Astrocyte (in vitro differentiated cells and primary cell): ENCODE results near the gene PDE8A. TPM values are rescaled to one million over a fixed set of nuclear protein-coding genes. Genes with fewer than 3 reads are reported as not detected.

Source experiments
- DNase-seq: peaks from one replicate; pipeline ENCODE4 v3.0.0-alpha.2; 2010; ENCODE audit warnings: low read depth
- FAIRE-seq: peaks from 2 replicates; lab custom pipeline; 2011; peaks lifted over from hg19 to GRCh38; lab: Jason Lieb, UNC
- H2AFZ ChIP-seq: 2 replicates; pipeline ENCODE4 v1.6.0; 2012; ENCODE audit warnings: low read depth, low read length, inconsistent platforms
- H3K27ac ChIP-seq: 2 replicates; pipeline ENCODE4 v1.5.1; 2011; ENCODE audit warnings: low read depth, low read length, inconsistent platforms
- H3K27me3 ChIP-seq: 2 replicates; pipeline ENCODE4 v1.6.0; 2011; ENCODE audit warnings: low read length, inconsistent platforms; ENCODE audit not compliant: insufficient read depth
- H3K36me3 ChIP-seq: 2 replicates; pipeline ENCODE4 v1.5.1; 2011; ENCODE audit warnings: low read length, inconsistent platforms; ENCODE audit not compliant: insufficient read depth
- H3K4me1 ChIP-seq: 2 replicates; pipeline ENCODE4 v1.5.1; 2011; ENCODE audit warnings: low read length, inconsistent platforms; ENCODE audit not compliant: insufficient read depth
- H3K4me2 ChIP-seq: 2 replicates; pipeline ENCODE4 v1.6.0; 2012; ENCODE audit warnings: low read length, inconsistent platforms
- H3K4me3 ChIP-seq: 2 replicates; pipeline ENCODE4 v1.5.1; 2011; ENCODE audit warnings: low read depth, mild to moderate bottlenecking, low read length, inconsistent platforms; ENCODE audit not compliant: insufficient read depth
- H3K79me2 ChIP-seq: 2 replicates; pipeline ENCODE4 v1.6.0; 2012; ENCODE audit warnings: mild to moderate bottlenecking, low read length, inconsistent platforms; ENCODE audit not compliant: insufficient read depth
- H3K9ac ChIP-seq: 2 replicates; pipeline ENCODE4 v1.6.0; 2012; ENCODE audit warnings: mild to moderate bottlenecking, low read length, inconsistent platforms
- H3K9me3 ChIP-seq: 2 replicates; pipeline ENCODE4 v1.5.1; 2012; ENCODE audit warnings: low read depth, mild to moderate bottlenecking, low read length, inconsistent platforms; ENCODE audit not compliant: insufficient read depth
- H4K20me1 ChIP-seq: 2 replicates; pipeline ENCODE4 v1.6.0; 2012; ENCODE audit warnings: low read length, inconsistent platforms; ENCODE audit not compliant: insufficient read depth
- H3K27ac Mint-ChIP-seq: one replicate; pipeline ENCODE4 v1.8.0; 2021; ENCODE audit warnings: mild to moderate bottlenecking, mixed read lengths; ENCODE audit not compliant: unreplicated experiment
- H3K27me3 Mint-ChIP-seq: one replicate; pipeline ENCODE4 v1.8.0; 2021; ENCODE audit warnings: low read depth, mixed read lengths; ENCODE audit not compliant: unreplicated experiment
- H3K36me3 Mint-ChIP-seq: one replicate; pipeline ENCODE4 v1.8.0; 2021; ENCODE audit warnings: low read depth, mixed read lengths; ENCODE audit not compliant: unreplicated experiment
- H3K4me1 Mint-ChIP-seq: one replicate; pipeline ENCODE4 v1.8.0; 2021; ENCODE audit warnings: low read depth, mixed read lengths; ENCODE audit not compliant: unreplicated experiment
- H3K4me3 Mint-ChIP-seq: one replicate; pipeline ENCODE4 v1.8.0; 2021; ENCODE audit warnings: mild to moderate bottlenecking, moderate library complexity, mixed read lengths; ENCODE audit not compliant: unreplicated experiment
- H3K9me3 Mint-ChIP-seq: one replicate; pipeline ENCODE4 v1.8.0; 2021; ENCODE audit warnings: mild to moderate bottlenecking, mixed read lengths; ENCODE audit not compliant: unreplicated experiment
- EZH2 ChIP-seq: IDR thresholded peaks from 2 replicates; pipeline ENCODE4 v1.6.1; 2012; ENCODE audit warnings: mild to moderate bottlenecking, low read length, inconsistent platforms; ENCODE audit not compliant: insufficient read depth
- total RNA-seq: library from RNA; stranded (reverse); gene quantifications from 2 replicates; pipeline ENCODE4 v1.2.1, GENCODE V29; 2021
- TF ChIP-seq, protein P1 (sequence below): IDR thresholded peaks from 2 replicates; pipeline ENCODE4 v1.5.1; 2011; ENCODE audit warnings: low read depth, mild to moderate bottlenecking, inconsistent platforms, low read length, moderate library complexity; ENCODE audit not compliant: insufficient read depth

PDE8A gene
- total RNA-seq, 1 donor from 2014 or later, result 18.0 TPM

DNA sequence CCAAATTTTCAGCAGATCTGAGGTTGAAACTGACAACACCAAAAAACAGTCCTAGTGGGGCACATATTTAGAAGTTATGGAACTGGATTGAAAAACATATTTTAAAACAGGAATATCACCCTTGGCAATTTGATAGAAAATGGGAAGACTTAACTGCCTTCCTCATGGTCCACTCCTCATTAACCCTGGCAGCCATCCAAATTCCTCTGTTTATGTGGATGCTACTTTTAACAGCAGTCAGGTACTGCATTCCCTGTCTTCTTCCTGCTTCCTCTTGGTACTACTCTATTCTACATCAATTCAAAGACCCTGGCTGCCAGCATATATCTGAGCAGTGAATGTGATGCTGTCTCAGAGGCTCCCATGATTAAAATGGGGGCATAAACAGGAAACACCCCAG is 54.3 kb downstream of the PDE8A start:
- no peaks in the 10 kb centered on the region for H3K4me1 ChIP-seq
- H3K27me3 Mint-ChIP-seq, result no peaks in the 10 kb centered on the region
- DNase-seq (no peak), FAIRE-seq (no peak)
- H3K79me2 ChIP-seq, result peaks cover 52% of the 10 kb centered on the region
- no peaks in the 10 kb centered on the region for H3K36me3 Mint-ChIP-seq
- H3K4me3 Mint-ChIP-seq, result no peak overlapping the region
- no peak overlapping the region for H3K4me2 ChIP-seq
- no peak overlapping the region for H2AFZ ChIP-seq
- no peaks in the 10 kb centered on the region for H3K27me3 ChIP-seq
- H3K9me3 Mint-ChIP-seq, result no peaks in the 10 kb centered on the region
- no peak overlapping the region for H3K27ac ChIP-seq
- H3K4me3 ChIP-seq, result no peak overlapping the region
- H3K27ac Mint-ChIP-seq, result no peak overlapping the region
- peaks cover 36% of the 10 kb centered on the region for H3K4me1 Mint-ChIP-seq
- H3K9ac ChIP-seq, result no peak overlapping the region
- TF ChIP-seq, protein P1, sequence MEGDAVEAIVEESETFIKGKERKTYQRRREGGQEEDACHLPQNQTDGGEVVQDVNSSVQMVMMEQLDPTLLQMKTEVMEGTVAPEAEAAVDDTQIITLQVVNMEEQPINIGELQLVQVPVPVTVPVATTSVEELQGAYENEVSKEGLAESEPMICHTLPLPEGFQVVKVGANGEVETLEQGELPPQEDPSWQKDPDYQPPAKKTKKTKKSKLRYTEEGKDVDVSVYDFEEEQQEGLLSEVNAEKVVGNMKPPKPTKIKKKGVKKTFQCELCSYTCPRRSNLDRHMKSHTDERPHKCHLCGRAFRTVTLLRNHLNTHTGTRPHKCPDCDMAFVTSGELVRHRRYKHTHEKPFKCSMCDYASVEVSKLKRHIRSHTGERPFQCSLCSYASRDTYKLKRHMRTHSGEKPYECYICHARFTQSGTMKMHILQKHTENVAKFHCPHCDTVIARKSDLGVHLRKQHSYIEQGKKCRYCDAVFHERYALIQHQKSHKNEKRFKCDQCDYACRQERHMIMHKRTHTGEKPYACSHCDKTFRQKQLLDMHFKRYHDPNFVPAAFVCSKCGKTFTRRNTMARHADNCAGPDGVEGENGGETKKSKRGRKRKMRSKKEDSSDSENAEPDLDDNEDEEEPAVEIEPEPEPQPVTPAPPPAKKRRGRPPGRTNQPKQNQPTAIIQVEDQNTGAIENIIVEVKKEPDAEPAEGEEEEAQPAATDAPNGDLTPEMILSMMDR, result no peak
- TF ChIP-seq EZH2, result no peak
- H4K20me1 ChIP-seq, result peaks cover 22% of the 10 kb centered on the region
- no peaks in the 10 kb centered on the region for H3K9me3 ChIP-seq
- H3K36me3 ChIP-seq, result no peaks in the 10 kb centered on the region

DNA sequence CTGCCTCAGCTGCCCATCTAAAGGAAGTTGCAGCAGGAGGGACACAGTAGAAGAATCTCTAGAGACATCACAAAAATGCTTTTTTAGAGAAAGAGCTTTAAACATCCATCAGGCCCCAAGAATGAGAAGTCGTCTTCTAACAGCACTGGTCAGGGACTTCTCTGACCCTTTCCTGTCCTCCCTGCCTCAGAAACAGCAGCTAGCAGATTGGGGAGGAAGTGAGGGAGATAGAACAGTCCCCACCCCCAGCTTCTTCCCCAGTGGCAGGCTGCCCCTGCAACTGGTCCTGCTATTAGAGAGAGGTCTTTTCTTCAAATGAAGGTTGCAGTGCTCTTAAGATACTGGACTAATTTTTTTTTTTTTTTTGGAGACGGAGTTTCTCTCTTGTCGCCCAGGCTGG is 55.1 kb downstream of the PDE8A start:
- no peak overlapping the region for H3K4me3 Mint-ChIP-seq

DNA sequence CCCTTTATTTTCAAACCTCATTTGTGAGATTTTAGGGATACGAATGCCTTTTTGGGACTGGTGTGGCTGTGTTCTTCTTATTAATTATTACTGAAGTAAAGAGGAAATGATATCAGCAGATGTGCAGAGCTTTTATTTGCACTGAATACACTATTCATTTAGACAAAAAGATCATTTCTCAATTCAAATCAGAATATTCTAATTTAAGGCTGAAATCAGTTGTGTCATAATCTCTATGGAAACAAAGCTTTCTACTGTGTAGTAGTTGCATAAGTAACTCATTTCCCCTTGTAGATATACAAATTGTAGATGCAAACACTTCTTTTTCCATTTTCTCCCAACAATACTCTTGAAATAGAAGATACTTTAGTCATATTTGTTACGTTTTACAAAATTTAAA is 56.0 kb downstream of the PDE8A start:
- Mint-ChIP-seq H3K4me1 (peaks cover 26% of the 10 kb centered on the region), H3K36me3 (peaks cover 2% of the 10 kb centered on the region), H3K27ac (no peak overlapping the region), H3K27me3 (no peaks in the 10 kb centered on the region), H3K4me3 (no peak overlapping the region), H3K9me3 (no peaks in the 10 kb centered on the region)
- Histone ChIP-seq H4K20me1 (peaks cover 12% of the 10 kb centered on the region), H3K9me3 (no peaks in the 10 kb centered on the region), H3K27ac (no peak overlapping the region), H3K9ac (no peak overlapping the region), H3K36me3 (no peaks in the 10 kb centered on the region), H3K4me3 (no peak overlapping the region), H2AFZ (no peak overlapping the region), H3K4me2 (no peak overlapping the region), H3K79me2 (peaks cover 51% of the 10 kb centered on the region), H3K4me1 (no peaks in the 10 kb centered on the region), H3K27me3 (no peaks in the 10 kb centered on the region)
- TF ChIP-seq EZH2, result no peak
- TF ChIP-seq, protein P1, result no peak
- no peak for DNase-seq
- no peak for FAIRE-seq

More for the DNA sequence above, 55.1 kb downstream of the PDE8A start:
- Histone ChIP-seq H3K9me3 (no peaks in the 10 kb centered on the region), H3K79me2 (peaks cover 52% of the 10 kb centered on the region), H3K4me2 (no peak overlapping the region), H3K36me3 (no peaks in the 10 kb centered on the region), H3K27ac (no peak overlapping the region), H3K4me3 (no peak overlapping the region), H4K20me1 (peaks cover 16% of the 10 kb centered on the region), H3K4me1 (no peaks in the 10 kb centered on the region), H3K27me3 (no peaks in the 10 kb centered on the region), H2AFZ (no peak overlapping the region), H3K9ac (no peak overlapping the region)
- H3K9me3 Mint-ChIP-seq, result no peaks in the 10 kb centered on the region
- TF ChIP-seq, protein P1, result no peak
- TF ChIP-seq EZH2, result no peak
- H3K36me3 Mint-ChIP-seq, result peaks cover 1% of the 10 kb centered on the region
- FAIRE-seq (no peak), DNase-seq (no peak)
- peaks cover 30% of the 10 kb centered on the region for H3K4me1 Mint-ChIP-seq
- no peak overlapping the region for H3K27ac Mint-ChIP-seq
- H3K27me3 Mint-ChIP-seq, result no peaks in the 10 kb centered on the region
